Neural cell (in vitro differentiated cells): ENCODE data around the gene GPSM1.

Source experiments
- CTCF ChIP-seq: fragments of 450-650 bp; IDR thresholded peaks from 2 replicates; pipeline ENCODE4 v1.5.1; 2014; ENCODE audit warnings: antibody characterized with exemption, mild to moderate bottlenecking, moderate library complexity; ENCODE audit not compliant: poor library complexity, severe bottlenecking
- EZH2 ChIP-seq: fragments of 200-600, 300-800 bp; shearing (Covaris generic), sonication (generic); IDR thresholded peaks from 2 replicates; pipeline ENCODE4 v1.6.1; 2014; ENCODE audit warnings: antibody characterized with exemption, low read length, borderline replicate concordance, mild to moderate bottlenecking; ENCODE audit not compliant: insufficient read depth, poor library complexity, severe bottlenecking
- REST ChIP-seq: IDR thresholded peaks from 2 replicates; pipeline ENCODE4 v1.6.1; 2012; ENCODE audit warnings: borderline replicate concordance

- no peak for TF ChIP-seq CTCF
- no peak for TF ChIP-seq REST
- no peak for TF ChIP-seq EZH2
These were observed 72.1 kb downstream of the GPSM1 start for GRCh38 chr9:136399176-136400037.
